ENCODE measurements around the gene TBC1D5.
A peak's percentile ranks its signal among the peaks of the same experiment; 100 is the strongest.
"Not testable (repeated sequence)": the region's sequence is repeated elsewhere in the genome, so short reads cannot be mapped to it uniquely, and the experiment has no call there.

TBC1D5 gene

DNA sequence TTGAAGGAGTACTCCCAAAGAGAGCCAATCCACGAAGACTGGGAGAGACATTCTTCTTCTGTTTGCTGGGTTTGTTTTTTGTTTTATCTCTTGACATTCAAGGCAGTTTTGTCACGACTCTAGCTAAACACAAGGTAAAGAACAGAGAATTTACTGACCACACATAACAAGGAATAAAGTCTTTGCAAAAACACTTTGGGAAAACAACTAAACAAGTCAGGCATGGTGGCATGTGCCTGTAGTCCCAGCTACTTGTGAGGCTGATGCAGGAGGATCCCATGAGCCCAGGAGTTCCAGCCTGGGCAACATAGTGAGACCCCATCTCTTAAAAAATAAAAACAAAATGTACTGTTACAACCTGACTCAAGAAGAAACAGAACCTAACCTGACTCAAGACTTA lies 28.0 kb downstream of the TBC1D5 start:
- no peak for DNase-seq (ENCODE audit: low spot score)

DNA sequence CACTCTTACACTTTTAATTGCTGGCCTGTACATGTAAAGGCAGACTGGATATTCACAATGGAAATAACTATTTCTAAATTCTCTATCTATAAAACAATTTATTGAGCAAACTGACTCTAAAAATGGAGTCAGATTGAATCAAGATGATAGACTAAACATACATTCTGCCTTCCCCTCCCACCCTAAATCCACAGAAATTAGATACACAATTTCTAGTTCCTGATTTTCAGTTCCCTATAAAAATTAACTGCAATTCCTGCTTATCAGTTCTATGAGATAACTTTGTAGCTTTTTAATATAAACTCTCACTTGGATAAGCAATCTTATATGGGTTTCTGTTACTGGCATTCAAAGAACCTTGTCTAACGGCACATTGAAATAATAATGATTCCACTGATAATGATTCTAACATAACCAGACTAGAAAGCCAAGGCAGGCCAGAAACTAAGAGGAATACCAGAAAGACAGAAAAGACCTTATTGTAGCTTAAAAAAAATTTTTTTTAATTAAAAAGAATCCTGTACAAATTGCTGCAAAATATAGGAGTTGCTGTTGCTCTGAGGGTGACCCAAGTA lies 33.1 kb downstream of the TBC1D5 start:
- no peak for DNase-seq (ENCODE audit: low spot score)

DNA sequence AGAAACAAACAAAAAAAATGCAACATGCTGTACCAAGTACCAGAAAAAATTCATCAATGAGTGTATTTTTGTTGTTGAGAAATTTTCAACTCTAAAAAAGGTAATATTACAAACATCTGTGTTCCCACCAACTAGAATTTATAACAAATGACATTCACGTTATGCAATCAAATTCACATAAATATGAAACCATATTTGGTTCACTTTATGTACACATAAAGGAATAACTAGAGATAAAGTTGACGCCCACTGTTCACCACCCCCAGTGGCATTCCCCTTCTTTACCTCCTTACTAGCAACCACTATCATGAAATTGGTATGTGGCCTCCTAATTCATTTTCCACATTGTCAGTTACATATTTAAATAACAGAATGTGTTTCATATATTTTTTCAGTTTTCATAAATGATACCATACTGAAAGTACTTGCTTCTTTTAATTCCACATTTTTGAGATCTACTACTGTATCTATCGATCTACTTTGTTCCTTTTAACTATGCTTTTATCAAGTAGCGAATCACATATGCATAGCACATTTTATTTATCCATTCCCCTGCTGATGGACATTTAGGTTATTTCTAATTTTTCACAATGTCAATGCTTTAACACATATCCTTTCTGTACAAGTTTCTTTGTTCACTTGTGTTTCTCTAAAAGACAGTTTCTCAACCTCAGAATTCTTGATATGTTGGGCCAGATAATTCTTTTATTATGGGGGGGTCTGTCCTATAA lies 34.5 kb downstream of the TBC1D5 start:
- DNase-seq (ENCODE audit: low spot score) = no peak

DNA sequence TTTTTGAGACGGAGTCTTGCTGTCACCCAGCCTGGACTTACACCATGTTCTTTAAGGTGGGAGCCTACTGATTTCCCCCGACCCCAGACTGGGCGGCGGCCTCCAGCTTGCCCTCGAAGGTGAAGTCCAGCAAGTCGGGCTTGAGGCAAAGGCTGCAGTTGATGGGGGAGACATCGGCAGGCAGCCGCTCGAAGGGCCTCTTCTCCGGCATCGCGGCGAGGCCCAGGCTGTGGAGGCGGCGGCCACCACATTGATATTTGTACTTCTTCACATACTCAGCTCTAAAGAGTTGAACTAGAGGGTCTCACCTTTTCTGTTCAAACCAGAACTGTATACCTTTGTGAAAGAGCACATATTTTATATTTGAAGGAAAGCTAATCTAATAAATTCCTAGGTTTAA lies 36.4 kb downstream of the TBC1D5 start:
- DNase-seq (ENCODE audit: low spot score) = not testable (repeated sequence)

DNA sequence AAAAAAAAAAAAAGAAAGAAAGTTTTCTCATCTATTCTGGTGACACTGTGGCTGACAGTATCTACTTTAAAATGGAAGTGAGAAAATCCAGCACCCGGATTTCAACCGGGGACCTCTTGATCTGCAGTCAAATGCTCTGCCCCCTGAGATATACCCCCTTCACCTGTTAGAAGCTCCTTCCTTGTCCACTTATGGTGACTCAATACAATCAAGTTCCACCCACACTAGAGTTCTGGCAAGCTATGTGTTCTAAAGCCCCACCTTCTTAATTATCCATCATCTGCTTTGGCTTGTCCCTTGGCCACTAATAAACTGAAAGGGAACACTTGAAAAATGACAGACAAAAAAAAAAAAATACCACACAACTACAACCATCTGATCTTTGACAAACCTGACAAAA lies 42.6 kb downstream of the TBC1D5 start:
- DNase-seq (ENCODE audit: low spot score) = not testable (repeated sequence)

DNA sequence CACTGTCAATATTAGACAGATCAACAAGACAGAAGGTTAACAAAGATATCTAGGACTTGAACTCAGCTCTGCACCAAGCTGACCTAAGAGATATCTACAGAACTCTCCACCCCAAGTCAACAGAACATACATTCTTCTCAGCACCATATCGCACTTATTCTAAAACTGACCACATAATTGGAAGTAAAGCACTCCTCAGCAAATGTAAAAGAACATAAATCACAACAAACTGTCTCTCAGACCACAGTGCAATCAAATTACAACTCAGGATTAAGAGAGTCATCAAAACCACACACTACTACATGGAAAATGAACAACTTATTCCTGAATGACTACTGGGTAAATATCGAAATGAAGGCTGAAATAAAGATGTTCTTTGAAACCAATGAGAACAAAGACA lies 46.8 kb downstream of the TBC1D5 start:
- DNase-seq (ENCODE audit: low spot score) = not testable (repeated sequence)

DNA sequence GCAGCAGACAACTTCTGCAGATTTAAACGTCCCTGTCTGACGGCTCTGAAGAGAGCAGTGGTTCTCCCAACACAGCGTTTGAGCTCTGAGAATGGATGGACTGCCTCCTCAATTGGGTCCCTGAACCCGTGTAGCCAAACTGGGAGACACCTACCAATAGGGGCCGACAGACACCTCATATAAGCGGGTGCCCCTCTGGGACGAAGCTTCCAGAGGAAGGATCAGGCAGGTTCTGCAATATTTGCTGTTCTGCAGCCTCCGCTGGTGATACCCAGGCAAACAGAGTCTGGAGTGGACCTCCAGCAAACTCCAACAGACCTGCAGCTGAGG lies 48.8 kb downstream of the TBC1D5 start:
- DNase-seq (ENCODE audit: low spot score) = not testable (repeated sequence)

DNA sequence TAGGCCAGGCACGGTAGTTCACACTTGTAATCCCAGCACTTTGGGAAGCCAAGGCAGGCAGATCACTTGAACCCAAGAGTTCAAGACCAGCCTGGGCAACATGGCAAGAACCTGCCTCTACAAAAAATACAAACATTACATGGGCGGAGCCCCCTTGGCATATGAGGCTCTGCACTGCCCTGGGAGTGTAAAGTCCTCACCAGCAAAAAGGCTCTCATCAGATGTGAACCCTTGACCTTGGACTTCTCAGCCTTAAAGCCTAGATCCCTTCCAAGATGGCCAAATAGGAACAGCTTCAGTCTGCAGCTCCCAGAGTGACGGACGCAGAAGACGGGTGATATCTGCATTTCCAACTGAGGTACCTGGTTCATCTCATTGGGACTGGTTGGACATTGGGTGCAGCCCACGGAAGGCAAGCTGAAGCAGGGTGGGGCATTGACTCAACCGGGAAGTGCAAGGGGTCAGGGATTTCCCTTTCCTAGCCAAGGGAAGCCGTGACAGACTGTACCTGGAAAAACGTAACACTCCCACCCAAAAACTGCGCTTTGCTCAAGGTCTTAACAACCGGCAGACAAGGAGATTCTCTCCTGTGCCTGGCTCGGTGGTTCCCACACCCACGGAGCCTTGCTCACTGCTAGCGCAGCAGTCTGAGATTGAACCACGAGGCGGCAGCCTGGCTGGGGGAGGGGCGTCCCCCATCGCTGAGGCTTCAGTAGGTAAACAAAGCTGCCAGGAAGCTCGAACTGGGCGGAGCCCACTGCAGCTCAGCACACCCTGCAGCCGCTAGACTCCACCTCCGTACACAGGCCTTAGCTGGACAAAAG lies 49.4 kb downstream of the TBC1D5 start:
- DNase-seq (ENCODE audit: low spot score) = not testable (repeated sequence)

DNA sequence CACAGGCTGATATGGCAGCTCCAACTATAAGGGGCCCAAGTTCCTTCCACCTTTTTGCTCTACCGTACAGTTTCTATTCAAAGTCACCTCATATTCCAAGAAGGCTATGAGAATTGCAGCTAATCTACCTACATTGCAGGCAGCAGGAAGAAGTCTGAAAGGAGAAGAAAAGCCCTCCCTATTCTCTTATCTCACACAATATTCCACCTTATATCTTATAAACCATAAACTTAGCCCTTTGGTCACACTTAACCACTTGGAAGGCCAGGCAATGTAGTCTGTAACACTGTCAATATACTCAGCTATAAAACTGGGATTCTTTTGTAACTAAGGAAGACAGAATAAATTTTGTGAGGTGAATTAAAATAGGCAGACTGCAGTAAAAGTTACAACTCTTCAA lies 54.9 kb downstream of the TBC1D5 start:
- DNase-seq (ENCODE audit: low spot score) = no peak

DNA sequence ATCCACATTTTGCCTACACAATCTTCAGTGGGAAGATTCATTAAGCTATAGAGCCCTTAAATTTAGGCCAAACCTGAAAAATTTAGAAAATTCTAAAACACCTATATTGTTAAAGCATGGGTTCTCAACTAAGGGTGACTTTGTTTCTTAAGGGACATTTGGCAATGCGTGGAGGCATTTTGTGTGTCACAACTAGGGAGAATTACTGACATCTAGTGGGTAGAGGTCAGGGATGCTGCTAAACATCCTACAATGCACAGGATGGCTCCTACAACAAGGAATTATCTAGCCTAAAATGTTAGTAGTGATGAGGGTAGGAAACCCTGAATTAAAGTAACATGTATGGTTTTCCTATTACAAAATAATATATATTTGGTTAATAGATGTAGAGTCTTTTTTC lies 55.8 kb downstream of the TBC1D5 start:
- DNase-seq (ENCODE audit: low spot score) = no peak

DNA sequence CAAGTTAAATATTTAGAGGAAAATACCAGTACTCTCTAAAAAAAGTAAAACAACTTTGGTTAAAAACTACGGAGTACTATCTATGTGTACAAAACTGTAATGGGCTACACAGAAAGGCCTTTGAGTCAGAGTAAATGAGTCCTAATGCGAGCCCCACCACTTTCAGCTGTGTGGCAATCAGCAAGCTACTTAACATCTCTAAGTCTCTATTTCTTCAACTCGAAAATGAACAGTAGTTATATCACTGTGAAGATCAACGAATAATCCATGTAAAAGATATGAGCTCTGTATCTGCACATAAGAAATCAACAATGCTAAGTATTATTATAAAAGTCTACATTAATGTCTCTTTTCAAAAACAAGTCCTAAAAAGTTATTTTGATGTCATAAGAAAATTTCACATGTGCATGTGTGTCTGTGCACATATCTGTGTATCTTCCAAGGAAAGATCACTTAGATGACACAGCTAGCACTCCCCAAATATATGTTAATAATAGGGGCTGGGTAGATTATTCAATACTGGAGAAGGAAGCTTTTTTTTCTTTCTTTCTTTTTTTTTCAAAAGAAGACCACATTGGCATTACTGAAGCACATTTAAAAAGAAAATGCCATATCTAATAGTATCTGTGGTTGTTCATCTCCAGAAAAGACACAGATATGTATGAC lies 58.8 kb downstream of the TBC1D5 start:
- no peak for DNase-seq (ENCODE audit: low spot score)

DNA sequence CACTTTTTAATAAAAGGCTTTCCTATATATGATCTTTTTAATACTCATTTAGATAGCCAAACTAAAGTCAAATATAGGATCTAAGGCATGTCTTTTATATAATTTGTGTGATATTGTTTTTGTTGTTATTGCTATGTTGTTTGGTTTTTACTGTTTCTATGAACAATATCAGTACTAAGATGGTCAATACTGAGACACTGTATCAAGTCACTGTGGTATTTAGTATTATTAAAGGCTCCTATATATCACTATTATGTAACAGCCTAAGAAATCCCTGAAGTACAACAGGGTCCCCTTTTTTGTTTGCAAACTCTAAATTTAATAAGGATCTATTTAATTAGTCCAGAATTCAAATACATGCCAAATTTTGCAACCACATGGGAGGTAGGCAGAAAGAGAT lies 61.9 kb downstream of the TBC1D5 start:
- DNase-seq (ENCODE audit: low spot score) = no peak

DNA sequence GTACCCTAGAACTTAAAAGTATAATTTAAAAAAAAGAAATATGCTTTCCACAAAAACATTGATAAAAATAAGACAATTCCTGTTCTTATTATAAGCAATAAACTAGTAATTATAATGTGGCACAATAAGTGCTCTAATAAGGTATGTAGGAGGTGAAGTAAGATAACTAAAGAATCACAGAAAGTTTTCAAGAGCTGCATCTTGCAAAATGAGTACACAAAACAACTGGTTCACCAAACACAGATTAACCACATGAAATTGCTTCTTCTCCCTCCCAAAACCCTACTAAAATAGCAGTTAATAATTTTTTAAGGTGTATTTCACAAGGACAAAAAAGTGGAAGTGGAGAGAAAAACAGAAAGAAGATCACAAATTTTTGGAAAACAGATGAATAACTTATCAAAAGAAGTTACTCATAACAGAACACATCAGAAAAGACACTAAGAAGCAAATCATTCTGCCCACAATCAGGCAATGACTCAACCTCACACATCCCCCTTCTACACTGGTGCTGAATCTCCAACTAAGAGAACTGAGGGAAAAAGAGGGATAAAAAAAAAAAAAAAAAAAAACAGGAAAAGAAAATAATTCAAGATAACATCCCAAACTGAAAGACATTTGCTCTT lies 64.2 kb downstream of the TBC1D5 start:
- peak; percentile 40 for DNase-seq (ENCODE audit: low spot score)

DNA sequence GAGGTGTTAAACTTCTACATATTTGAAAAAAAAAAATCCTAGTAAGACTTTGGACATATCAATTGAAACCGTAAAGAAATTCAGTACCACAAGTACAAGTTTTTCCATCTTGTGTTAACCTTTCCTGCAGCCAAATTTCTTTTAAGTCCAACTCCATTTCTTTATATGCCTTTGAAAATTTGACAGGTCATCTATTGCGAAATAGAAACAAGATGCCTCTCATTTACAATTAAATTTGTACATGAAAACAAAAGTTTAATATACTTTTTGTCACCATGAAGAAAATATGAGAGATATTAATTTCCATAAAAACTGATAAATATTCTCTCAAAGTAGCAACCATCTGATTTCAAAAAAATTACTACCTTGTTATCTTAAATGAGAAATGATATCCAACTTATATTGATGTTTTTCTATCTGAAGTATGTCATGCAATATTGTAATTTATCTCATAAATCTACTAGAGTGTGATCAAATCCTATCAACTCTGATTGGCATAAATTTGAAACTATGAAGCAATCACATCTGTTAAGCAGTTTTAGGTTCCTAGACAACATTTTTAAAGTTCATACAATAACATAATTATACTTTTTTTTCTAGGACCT lies 68.2 kb downstream of the TBC1D5 start:
- DNase-seq (ENCODE audit: low spot score) = no peak

DNA sequence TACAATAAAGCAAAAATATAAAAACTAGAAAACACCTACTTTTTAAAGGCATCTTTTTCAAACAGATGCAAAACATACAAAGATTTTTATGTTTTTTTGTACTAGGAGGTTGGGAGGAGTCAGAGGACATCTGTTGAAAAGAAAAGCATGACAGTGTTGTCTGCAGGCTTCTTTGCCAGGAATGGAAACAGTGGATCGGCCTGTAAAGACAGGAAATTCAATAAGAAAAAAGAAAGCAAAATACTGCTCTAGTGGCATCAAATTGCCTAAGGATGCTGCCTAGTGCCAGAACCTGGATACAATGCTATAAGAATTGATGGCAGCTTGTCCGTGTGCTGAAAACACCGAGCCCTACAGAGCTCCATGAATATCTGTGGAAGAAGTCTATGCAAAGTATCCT lies 69.9 kb downstream of the TBC1D5 start:
- peak; percentile 37 for DNase-seq (ENCODE audit: low spot score)

DNA sequence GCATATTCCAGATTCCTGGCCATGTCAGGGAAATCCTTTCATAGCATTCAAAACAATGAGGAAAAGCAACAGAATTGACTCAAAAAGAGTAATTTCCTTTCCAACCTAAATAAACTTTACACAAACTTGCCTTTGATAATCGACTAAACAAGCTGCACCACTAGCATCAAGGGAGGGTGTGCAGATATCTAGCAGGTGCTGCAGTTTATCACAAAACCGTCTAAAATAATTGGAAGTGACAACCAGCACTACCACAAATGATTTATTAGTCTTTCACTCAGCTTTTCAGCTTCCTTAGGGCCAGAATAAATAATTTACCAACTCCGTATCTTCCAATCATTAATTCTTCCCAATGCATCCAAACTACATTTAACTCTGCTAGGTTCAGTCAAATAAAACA lies 71.7 kb downstream of the TBC1D5 start:
- no peak for DNase-seq (ENCODE audit: low spot score)

DNA sequence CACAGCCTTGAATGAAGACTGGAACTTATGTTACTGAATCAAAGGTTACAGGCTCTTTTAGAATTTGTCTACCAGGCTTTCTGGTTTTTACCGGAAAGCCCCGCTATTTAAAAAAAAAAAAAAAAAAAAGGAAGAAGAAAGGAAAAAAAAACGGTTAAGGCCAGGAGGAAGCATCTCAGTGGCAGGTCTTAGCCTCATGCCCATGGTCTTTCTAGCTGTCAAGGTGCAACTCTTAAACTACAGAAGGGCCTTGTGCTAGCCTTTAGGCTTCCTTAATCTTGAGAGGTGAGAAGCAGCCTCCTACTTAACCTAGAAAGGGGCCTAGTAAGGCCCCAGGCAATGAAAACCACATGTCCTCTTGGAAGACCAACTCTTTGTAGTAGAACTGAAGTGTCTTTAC lies 77.5 kb downstream of the TBC1D5 start:
- DNase-seq (ENCODE audit: low spot score) = no peak

DNA sequence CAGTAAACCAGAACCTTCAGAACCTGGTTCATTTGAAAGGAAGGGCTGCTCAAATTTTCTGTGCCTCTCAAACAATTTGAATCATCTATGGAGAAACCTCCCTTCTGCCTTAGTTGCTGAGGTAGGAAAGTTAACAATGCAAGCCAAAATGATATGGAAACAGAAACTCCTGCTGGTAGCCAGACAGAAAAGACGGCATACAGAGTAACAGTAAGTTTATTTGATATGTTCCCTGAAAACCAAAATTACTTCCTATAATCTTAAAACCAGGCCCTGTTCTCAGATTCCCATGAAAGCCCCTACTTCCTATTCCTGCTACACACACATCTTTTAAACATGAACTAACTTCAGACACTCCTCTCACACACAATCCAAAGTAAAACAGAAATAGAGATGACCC lies 86.2 kb downstream of the TBC1D5 start:
- DNase-seq (ENCODE audit: low spot score) = no peak

DNA sequence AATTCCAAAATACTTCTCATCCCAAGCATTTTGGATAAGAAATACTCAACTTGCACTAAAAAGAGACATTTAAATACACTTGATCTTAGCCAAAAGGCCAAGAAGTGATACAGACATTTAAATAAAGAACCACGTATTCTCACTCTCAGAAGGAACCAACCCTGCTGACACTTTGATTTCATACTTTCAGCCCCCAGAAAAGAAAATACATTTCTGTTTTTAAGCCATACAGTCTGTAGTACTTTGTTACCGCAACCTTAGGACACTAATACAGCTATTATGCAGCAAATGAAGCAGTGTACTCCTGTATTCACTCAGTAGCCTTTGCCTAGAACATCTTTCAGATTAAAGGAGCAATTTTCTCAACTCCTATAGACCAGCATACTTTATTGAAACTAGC lies 86.7 kb downstream of the TBC1D5 start:
- DNase-seq (ENCODE audit: low spot score) = no peak

DNA sequence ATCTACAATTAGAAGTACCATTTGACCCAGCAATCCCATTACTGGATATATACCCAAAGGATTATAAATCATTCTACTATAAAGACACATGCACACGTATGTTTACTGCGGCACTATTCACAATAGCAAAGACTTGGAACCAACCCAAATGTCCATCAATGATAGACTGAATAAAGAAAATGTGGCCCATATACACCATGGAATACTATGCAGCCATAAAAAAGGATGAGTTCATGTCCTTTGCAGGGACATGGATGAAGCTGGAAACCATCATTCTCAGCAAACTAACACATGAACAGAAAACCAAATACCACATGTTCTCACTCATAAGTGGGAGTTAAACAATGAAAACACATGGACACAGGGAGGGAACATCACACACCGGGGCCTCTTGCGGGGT lies 92.7 kb downstream of the TBC1D5 start:
- not testable (repeated sequence) for DNase-seq (ENCODE audit: low spot score)

DNA sequence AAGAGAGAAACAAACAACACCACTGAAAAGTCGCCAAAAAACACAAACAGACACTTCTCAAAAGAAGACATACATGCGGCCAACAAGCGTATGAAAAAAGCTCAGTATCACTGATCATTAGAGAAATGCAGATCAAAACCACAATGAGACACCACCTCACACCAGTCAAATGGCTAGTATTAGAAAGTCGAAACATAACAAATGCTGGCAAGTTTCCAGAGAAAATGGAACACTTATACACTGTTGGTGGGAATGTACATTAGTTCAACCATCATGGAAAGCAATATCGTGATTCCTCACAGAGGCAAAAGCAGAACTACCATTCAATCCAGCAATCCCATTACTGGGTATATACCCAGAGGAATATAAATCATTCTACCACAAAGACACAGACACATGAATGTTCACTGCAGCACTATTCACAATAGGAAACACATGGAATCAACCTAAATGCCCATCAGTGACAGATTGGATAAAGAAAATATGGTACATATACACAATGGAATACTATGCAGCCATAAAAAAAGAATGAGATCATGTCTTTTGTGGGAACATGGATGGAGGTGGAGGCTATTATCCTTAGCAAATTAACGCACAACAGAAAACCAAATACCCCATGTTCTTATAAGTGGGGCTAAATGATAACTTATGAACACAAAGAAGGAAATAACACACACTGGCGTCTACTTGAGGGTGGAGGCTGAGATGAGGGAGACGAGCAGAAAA lies 93.6 kb downstream of the TBC1D5 start:
- not testable (repeated sequence) for DNase-seq (ENCODE audit: low spot score)

Measured in AG20443 (cell line).